Fibroblast of skin of left biceps (primary cell): Measurements from ENCODE around the gene VMP1.
A peak's percentile ranks its signal among the peaks of the same experiment; 100 is the strongest.
"Not testable (repeated sequence)": the region's sequence is repeated elsewhere in the genome, so short reads cannot be mapped to it uniquely, and the experiment has no call there.

ENCODE experiments used
- DNase-seq, 2 experiments: peaks; one replicate each; pipeline ENCODE4 v3.0.0-alpha.2; 2013; ENCODE audit warnings: low read depth in 2 of 2

VMP1 gene

GRCh38 chr17:59839651-59840328, 132.3 kb downstream of the VMP1 start:
- no peak for DNase-seq

GRCh38 chr17:59840329-59841090, 133.1 kb downstream of the VMP1 start:
- no peak for DNase-seq

DNA sequence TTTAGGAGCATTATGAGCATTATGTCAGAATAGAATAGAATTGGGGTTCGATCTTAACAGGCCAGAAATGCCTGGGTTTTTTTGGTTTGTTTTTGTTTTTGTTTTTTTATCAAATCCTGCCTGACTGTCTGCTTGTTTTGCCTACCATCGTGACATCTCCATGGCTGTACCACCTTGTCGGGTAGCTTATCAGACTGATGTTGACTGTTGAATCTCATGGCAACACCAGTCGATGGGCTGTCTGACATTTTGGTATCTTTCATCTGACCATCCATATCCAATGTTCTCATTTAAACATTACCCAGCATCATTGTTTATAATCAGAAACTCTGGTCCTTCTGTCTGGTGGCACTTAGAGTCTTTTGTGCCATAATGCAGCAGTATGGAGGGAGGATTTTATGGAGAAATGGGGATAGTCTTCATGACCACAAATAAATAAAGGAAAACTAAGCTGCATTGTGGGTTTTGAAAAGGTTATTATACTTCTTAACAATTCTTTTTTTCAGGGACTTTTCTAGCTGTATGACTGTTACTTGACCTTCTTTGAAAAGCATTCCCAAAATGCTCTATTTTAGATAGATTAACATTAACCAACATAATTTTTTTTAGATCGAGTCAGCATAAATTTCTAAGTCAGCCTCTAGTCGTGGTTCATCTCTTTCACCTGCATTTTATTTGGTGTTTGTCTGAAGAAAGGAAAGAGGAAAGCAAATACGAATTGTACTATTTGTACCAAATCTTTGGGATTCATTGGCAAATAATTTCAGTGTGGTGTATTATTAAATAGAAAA, 133.8 kb downstream of the VMP1 start:
- not testable (repeated sequence) for DNase-seq

DNA sequence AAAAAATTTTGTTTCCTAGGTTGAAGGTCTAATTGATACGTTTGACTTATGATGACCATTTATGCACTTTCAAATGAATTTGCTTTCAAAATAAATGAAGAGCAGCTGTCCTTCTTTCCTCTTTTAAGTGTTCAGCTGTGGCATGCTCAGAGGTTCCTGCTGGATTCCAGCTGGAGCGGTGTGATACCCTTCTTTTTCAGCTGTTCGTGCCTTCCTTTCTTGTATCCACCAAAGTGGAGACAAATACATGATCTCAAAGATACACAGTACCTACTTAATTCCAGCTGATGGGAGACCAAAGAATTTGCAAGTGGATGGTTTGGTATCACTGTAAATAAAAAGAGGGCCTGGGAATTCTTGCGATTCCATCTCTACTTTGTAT, 134.4 kb downstream of the VMP1 start:
- DNase-seq: not testable (repeated sequence)

GRCh38 chr17:59842901-59843652, 135.6 kb downstream of the VMP1 start:
- peak; percentile 91 to 94 for DNase-seq

GRCh38 chr17:59844884-59845594, 137.6 kb downstream of the VMP1 start:
- DNase-seq: no peak

DNA sequence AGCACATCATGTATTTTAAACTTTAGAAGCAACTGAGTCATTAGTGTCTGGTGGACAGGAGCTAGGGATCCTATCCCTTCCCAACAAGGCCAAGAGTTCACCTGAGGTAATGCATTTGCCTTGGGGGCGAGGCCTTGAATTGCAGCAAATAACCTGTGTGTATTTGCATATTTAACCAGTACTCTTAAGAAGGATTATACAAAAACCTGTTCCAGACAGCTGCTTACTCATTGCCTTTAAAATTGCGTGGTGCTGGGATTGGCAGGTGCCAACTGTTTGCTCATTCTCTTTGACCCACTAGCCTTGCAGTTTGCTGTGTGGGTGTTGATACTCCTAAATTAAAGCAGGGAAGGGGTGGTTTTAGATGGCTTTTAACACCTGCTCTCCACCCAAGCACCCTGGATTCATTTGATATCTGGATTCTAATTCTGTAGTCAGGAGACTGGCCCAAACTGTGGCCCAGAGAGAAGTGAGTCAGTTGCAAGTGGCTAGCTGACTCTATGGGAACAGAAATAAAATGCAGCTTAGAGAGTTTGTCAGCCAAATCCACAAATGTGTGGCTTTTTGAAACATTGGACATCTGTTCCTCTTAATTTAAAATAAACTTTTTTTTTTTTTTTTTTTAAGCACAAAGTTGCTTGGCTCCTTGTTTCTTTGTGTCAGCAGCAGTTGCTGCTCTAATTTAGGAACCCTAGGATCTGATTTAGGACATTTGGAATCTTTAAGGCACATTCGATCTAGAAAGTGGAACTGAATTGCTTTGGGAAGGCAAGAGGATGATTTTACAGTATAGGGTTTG, 138.3 kb downstream of the VMP1 start:
- peak in 1 of 2 experiments; percentile 64 for DNase-seq

- peak in 1 of 2 experiments; percentile 60 for DNase-seq
These were observed 139.1 kb downstream of the VMP1 start for GRCh38 chr17:59846394-59847165.

GRCh38 chr17:59848385-59848668, 140.9 kb downstream of the VMP1 start:
- DNase-seq: no peak

DNA sequence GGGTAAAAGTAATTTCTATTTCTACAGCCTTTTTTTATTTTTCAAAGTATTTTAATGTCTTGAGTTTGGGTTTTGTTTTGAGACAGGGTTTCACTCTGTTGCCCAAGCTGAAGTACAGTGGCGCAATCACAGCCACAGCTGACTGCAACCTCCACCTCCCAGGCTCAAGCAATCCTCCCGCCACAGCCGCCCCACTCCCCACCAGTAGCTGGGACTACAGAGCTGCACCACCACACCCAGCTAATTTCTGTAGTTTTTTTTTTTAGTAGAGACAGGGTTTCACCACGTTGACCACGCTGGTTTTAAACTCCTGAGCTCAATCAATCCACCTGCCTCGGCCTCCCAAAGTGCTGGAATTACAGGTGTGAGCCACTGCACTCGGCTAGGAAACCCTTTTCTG, 141.3 kb downstream of the VMP1 start:
- peak in 1 of 2 experiments; percentile 44 for DNase-seq

- not testable (repeated sequence) for DNase-seq
These were observed 142.9 kb downstream of the VMP1 start for GRCh38 chr17:59850311-59850710.

DNA sequence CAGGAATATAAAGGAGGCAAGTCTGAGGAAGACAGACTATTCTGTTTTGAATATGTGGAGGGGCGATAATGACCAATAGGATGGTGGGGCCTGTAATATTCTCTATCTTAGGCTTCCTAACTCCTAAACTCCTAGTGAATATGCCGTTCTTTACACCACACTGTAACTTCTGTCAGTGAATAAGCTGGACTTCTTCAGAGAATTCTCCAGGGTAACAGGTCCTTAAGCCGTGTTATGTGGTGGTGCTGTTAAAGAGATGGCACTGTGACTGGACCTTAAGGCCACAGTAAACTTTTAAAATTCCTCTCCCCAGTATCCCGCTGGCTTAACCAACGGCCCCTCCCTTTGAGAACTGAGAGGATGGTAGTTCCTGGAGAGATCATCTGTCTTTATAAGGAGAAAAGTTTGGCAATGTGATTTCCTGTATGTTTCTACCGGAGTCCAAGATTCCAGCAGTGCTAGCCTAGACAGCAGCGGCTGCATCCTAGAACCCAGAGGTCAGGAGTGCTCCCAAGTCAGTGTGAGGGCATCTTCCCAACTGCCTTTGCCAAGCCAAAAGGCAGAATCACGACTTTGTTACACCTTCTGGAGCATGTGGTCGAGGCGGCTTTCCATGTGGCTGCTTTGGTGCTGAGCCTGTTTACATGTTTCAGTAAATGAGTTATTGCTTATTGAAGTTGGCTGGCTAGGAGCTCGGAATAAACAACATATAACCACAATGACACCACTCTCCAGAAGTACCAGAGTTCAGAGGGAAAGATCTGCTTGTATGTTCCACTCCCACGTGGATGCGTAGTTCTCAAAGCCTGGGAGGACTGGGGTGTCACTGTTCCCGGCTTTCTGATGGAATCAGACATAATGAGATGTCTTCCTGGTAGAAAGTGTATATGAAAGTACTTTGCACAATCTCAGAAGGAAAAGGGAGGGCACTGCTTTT, 144.3 kb downstream of the VMP1 start:
- peak in 1 of 2 experiments; percentile 37 for DNase-seq

- DNase-seq: not testable (repeated sequence)
These were observed 145.4 kb downstream of the VMP1 start for GRCh38 chr17:59852847-59853167.

DNA sequence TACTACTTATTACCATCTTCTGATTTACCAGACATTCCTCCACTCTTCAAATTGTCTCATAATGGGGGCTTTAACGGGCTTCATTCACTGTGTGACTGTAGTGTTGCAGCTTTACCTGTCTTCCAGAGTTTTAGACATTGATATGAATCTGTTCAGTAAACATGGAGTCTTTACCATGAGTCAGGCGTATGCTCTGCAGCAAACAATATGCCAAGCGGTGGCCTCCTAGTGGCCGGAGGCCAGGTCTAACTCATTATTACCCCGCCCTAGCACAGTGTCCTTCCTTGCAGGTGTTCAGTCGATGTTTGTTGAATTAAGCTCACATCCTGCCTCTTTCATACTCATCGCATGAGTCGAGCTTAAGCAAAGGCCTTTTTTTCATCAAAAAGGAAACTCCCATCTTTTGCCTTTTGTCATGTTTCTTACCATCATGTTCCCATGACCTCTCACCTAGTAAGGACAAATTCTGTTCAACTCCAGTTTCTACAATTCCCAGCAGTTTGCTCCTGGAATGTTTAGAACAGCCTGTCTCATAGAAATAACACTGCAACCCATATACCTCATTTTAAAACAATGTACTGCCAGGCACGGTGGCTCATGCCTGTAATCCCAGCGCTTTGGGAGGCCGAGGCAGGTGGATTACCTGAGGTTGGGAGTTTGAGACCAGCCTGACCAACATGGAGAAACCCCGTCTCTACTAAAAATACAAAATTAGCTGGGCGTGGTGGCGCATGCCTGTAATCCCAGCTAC, 145.9 kb downstream of the VMP1 start:
- DNase-seq: no peak

- not testable (repeated sequence) for DNase-seq
These were observed 146.7 kb downstream of the VMP1 start for GRCh38 chr17:59853919-59854729.

DNA sequence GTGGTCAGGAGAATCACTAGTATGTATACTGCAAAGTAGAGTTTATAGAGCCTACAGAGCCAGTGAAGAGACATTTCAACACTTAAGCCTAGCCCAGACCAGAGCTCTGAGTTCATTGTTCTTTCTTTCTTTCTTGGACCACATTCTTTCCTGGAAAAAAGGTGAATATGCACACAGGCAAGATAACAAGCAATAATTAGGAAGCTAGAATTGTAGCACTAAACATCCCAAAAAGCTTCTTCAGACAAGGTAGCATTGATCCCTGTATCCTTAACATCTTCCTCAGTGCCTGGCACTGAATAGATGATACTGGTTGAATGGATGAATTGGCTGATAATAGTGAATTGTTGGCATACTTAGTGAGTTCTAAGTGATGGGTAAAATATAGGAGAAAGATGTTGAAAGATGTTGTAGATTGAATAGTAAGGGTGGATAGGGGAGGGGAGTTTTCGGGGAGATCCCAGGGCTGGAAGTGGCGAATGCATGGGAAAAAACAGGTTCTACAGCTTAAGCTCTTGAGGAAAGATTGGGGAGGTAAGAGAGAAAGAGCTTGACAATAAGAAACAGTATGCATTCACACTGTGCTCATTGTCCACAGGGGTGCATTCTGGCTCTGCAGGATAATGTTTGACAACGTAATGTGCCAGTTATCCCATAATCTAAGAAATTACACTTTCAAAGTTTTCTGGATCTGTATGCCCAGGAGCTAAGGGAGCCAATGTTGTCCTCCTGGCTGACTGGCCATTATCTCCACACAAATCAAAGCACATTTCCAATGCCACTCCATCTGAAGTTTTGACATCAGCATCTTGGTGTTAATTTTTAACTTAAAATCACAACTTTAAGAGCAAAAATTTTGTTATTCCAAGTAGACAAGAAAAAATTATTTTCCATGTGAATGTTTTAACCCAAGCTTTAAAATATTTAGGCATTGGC, 149.7 kb downstream of the VMP1 start:
- DNase-seq: no peak
